Keratinocyte (primary cell): ENCODE data around the gene DLL1. TPM values are rescaled to one million over a fixed set of nuclear protein-coding genes. Genes with fewer than 3 reads are reported as not detected.

Experiments
- DNase-seq: peaks from one replicate; pipeline ENCODE4 v3.0.0-alpha.2; 2011; ENCODE audit warnings: low read depth, missing footprints, low spot score
- FAIRE-seq: peaks from 2 replicates; lab custom pipeline; 2011; peaks lifted over from hg19 to GRCh38; lab: Jason Lieb, UNC
- H2AFZ ChIP-seq: 2 replicates; pipeline ENCODE4 v1.6.0; 2012; ENCODE audit warnings: low read length, control low read depth, inconsistent platforms; ENCODE audit not compliant: control insufficient read depth
- H3K27ac ChIP-seq: 2 replicates; pipeline ENCODE4 v1.5.1; 2011; ENCODE audit warnings: low read length; ENCODE audit not compliant: control insufficient read depth, insufficient read depth
- H3K27me3 ChIP-seq: 3 replicates; pipeline ENCODE4 v1.6.0; 2011; ENCODE audit warnings: low read length; ENCODE audit not compliant: control insufficient read depth, insufficient read depth; ENCODE audit errors: extremely low read depth
- H3K36me3 ChIP-seq, 2 experiments: 2 replicates in 1 of 2; 3 replicates in 1 of 2; pipeline ENCODE4 v1.5.1; 2011; ENCODE audit warnings: low read length in 2 of 2, mild to moderate bottlenecking in 1 of 2; ENCODE audit not compliant: control insufficient read depth in 2 of 2, insufficient read depth in 2 of 2; ENCODE audit errors: extremely low read depth in 1 of 2
- H3K4me1 ChIP-seq: 3 replicates; pipeline ENCODE4 v1.5.1; 2011; ENCODE audit warnings: low read length; ENCODE audit not compliant: control insufficient read depth, insufficient read depth; ENCODE audit errors: extremely low read depth
- H3K4me2 ChIP-seq: 3 replicates; pipeline ENCODE4 v1.6.0; 2011; ENCODE audit warnings: low read depth, low read length; ENCODE audit not compliant: control insufficient read depth, insufficient read depth; ENCODE audit errors: extremely low read depth
- H3K4me3 ChIP-seq, 3 experiments: fragments of 200-600 bp in 1 of 3; sonication (generic) in 1 of 3; 2 replicates in 2 of 3; 3 replicates in 1 of 3; pipeline ENCODE4 v1.5.1; 2011 to 2016; ENCODE audit warnings: low read length in 3 of 3, mild to moderate bottlenecking in 3 of 3, control low read depth in 2 of 3, inconsistent platforms in 1 of 3, low read depth in 1 of 3, mixed read lengths in 1 of 3, mixed run types in 1 of 3, moderate library complexity in 1 of 3; ENCODE audit not compliant: control insufficient read depth in 2 of 3, insufficient read depth in 2 of 3; ENCODE audit errors: extremely low read depth in 1 of 3
- H3K79me2 ChIP-seq: 2 replicates; pipeline ENCODE4 v1.6.0; 2012; ENCODE audit warnings: low read length; ENCODE audit not compliant: control insufficient read depth, insufficient read depth
- H3K9ac ChIP-seq: 3 replicates; pipeline ENCODE4 v1.6.0; 2011; ENCODE audit warnings: low read length; ENCODE audit not compliant: control insufficient read depth, insufficient read depth; ENCODE audit errors: extremely low read depth
- H3K9me1 ChIP-seq: 3 replicates; pipeline ENCODE4 v1.6.0; 2011; ENCODE audit warnings: low read length; ENCODE audit not compliant: control insufficient read depth, insufficient read depth; ENCODE audit errors: extremely low read depth
- H3K9me3 ChIP-seq: 2 replicates; pipeline ENCODE4 v1.5.1; 2012; ENCODE audit warnings: low read depth, low read length; ENCODE audit not compliant: control insufficient read depth
- H4K20me1 ChIP-seq: 3 replicates; pipeline ENCODE4 v1.6.0; 2011; ENCODE audit warnings: low read length; ENCODE audit not compliant: control insufficient read depth, insufficient read depth; ENCODE audit errors: extremely low read depth
- EZH2 ChIP-seq: IDR thresholded peaks from one replicate; pipeline ENCODE4 v1.6.1; 2012; ENCODE audit warnings: inconsistent platforms, mild to moderate bottlenecking, low read length, moderate library complexity
- dilution Hi-C: fragments of 300-500 bp; cut with MboI; formaldehyde crosslinking; loops from one replicate; pipeline ENCODE4 v1.7.0; 2020; ENCODE audit warnings: low sequenced_read_pairs; ENCODE audit not compliant: extremely low pct_ligation_motif_present
- polyA plus RNA-seq, 5 experiments: library from polyadenylated mRNA; depleted of rRNA in 3 of 5; stranded (reverse) in 3 of 5; stranded (forward) in 1 of 5; unstranded in 1 of 5; fragments of >200 nt; gene quantifications; 1 replicate in 1 of 5; 2 replicates in 3 of 5; 3 replicates in 1 of 5; pipeline versions ENCODE4 v1.2.1 to v1.2.3, GENCODE V29; 2011 to 2012; ENCODE audit warnings: missing spikeins in 2 of 5, low read depth in 1 of 5, low replicate concordance in 1 of 5
- TF ChIP-seq, protein P1 (sequence below), 3 experiments: IDR thresholded peaks in 1 of 3; conservative IDR thresholded peaks in 1 of 3; optimal IDR thresholded peaks in 1 of 3; 2 replicates in 2 of 3; 3 replicates in 1 of 3; pipeline versions ENCODE3 to v1.5.1; 2011; ENCODE audit warnings: low read length in 3 of 3, mild to moderate bottlenecking in 3 of 3, moderate library complexity in 2 of 3, control low read depth in 1 of 3, inconsistent platforms in 1 of 3; ENCODE audit not compliant: insufficient read depth in 2 of 3; ENCODE audit errors: extremely low read depth in 1 of 3

DLL1 gene
- polyA plus RNA-seq, 1 donor (not counting 4 experiments of a cell fraction or from before 2014, with no cell fraction given), result 8.2 TPM

- Histone ChIP-seq H3K4me3 (no peak overlapping the region), H3K27ac (no peak overlapping the region), H3K36me3 (no peaks in the 10 kb centered on the region), H3K4me1 (no peaks in the 10 kb centered on the region), H3K9ac (no peak overlapping the region), H3K79me2 (no peaks in the 10 kb centered on the region), H2AFZ (no peak overlapping the region), H4K20me1 (no peaks in the 10 kb centered on the region), H3K9me3 (no peaks in the 10 kb centered on the region), H3K27me3 (no peaks in the 10 kb centered on the region), H3K9me1 (no peaks in the 10 kb centered on the region), H3K4me2 (no peak overlapping the region)
- no peak for FAIRE-seq
- TF ChIP-seq, protein P1, sequence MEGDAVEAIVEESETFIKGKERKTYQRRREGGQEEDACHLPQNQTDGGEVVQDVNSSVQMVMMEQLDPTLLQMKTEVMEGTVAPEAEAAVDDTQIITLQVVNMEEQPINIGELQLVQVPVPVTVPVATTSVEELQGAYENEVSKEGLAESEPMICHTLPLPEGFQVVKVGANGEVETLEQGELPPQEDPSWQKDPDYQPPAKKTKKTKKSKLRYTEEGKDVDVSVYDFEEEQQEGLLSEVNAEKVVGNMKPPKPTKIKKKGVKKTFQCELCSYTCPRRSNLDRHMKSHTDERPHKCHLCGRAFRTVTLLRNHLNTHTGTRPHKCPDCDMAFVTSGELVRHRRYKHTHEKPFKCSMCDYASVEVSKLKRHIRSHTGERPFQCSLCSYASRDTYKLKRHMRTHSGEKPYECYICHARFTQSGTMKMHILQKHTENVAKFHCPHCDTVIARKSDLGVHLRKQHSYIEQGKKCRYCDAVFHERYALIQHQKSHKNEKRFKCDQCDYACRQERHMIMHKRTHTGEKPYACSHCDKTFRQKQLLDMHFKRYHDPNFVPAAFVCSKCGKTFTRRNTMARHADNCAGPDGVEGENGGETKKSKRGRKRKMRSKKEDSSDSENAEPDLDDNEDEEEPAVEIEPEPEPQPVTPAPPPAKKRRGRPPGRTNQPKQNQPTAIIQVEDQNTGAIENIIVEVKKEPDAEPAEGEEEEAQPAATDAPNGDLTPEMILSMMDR (optimal IDR thresholded peaks at IDR 0.05 in 1 of 3, IDR thresholded peaks at IDR 0.05 in 1 of 3, conservative IDR thresholded peaks at IDR 0.05 in 1 of 3; ENCODE audit: extremely low read depth in 1 of 3, insufficient read depth in 2 of 3, low read length in 3 of 3), result no peak
- TF ChIP-seq EZH2, result no peak
- dilution Hi-C loops, result no loop called here
- DNase-seq, result no peak
Observed at GRCh38 chr6:170237999-170238740, 52.7 kb downstream of the DLL1 start.

GRCh38 chr6:170236131-170236836 is 54.6 kb downstream of the DLL1 start:
- no peaks in the 10 kb centered on the region for H3K9me1 ChIP-seq
- H3K4me3 ChIP-seq, result no peak overlapping the region
- FAIRE-seq (no peak), DNase-seq (no peak)
- H3K79me2 ChIP-seq, result no peaks in the 10 kb centered on the region
- H3K9ac ChIP-seq, result no peak overlapping the region
- dilution Hi-C loops, result no loop called here
- no peaks in the 10 kb centered on the region for H3K27me3 ChIP-seq
- no peak overlapping the region for H2AFZ ChIP-seq
- no peak for TF ChIP-seq EZH2
- TF ChIP-seq, protein P1 (optimal IDR thresholded peaks at IDR 0.05 in 1 of 3, IDR thresholded peaks at IDR 0.05 in 1 of 3, conservative IDR thresholded peaks at IDR 0.05 in 1 of 3; ENCODE audit: extremely low read depth in 1 of 3, insufficient read depth in 2 of 3, low read length in 3 of 3), result no peak
- no peak overlapping the region for H3K4me2 ChIP-seq
- peaks cover 11% of the 10 kb centered on the region for H3K4me1 ChIP-seq
- H3K27ac ChIP-seq, result no peak overlapping the region
- H3K36me3 ChIP-seq, result no peaks in the 10 kb centered on the region
- no peaks in the 10 kb centered on the region for H3K9me3 ChIP-seq
- H4K20me1 ChIP-seq, result no peaks in the 10 kb centered on the region
